Nephron (organoid): ENCODE data around the gene OR51E1.

Experiments used
- H3K27ac Mint-ChIP-seq, 3 experiments: 2 replicates each; pipeline ENCODE4 v1.8.0; 2020; ENCODE audit warnings: mixed read lengths in 3 of 3, mild to moderate bottlenecking in 2 of 3, moderate library complexity in 1 of 3
- H3K27me3 Mint-ChIP-seq: 2 replicates; pipeline ENCODE4 v1.8.0; 2021; ENCODE audit warnings: low read depth, mild to moderate bottlenecking, moderate library complexity, mixed read lengths
- H3K36me3 Mint-ChIP-seq: 2 replicates; pipeline ENCODE4 v1.8.0; 2020; ENCODE audit warnings: low read depth, mixed read lengths
- H3K4me1 Mint-ChIP-seq: 2 replicates; pipeline ENCODE4 v1.8.0; 2020; ENCODE audit warnings: mixed read lengths
- H3K4me3 Mint-ChIP-seq, 3 experiments: 2 replicates each; pipeline ENCODE4 v1.8.0; 2020; ENCODE audit warnings: mild to moderate bottlenecking in 3 of 3, mixed read lengths in 3 of 3, moderate library complexity in 2 of 3
- H3K9me3 Mint-ChIP-seq: 2 replicates; pipeline ENCODE4 v1.8.0; 2020; ENCODE audit warnings: mixed read lengths
- CTCF ChIP-seq, 3 experiments: fragments of 200-600 bp; sonication (generic); IDR thresholded peaks; one replicate each; pipeline ENCODE4 v1.5.0; 2021; ENCODE audit warnings: antibody characterized with exemption in 3 of 3; ENCODE audit not compliant: unreplicated experiment in 3 of 3

OR51E1 gene

GRCh38 chr11:4658629-4659445 is 15.1 kb downstream of the OR51E1 start:
- TF ChIP-seq CTCF (IDR thresholded peaks at IDR 0.05; ENCODE audit: unreplicated experiment in 3 of 3): no peak
- H3K9me3 Mint-ChIP-seq: no peaks in the 10 kb centered on the region
- no peak overlapping the region for H3K4me3 Mint-ChIP-seq
- no peaks in the 10 kb centered on the region for H3K36me3 Mint-ChIP-seq
- H3K27ac Mint-ChIP-seq: peak overlapping the region; percentile 51 to 94 (median 82)
- peaks cover 5% of the 10 kb centered on the region for H3K27me3 Mint-ChIP-seq
- H3K4me1 Mint-ChIP-seq: no peaks in the 10 kb centered on the region

- Mint-ChIP-seq H3K27ac (no peak overlapping the region), H3K9me3 (no peaks in the 10 kb centered on the region), H3K27me3 (peaks cover 5% of the 10 kb centered on the region), H3K4me3 (no peak overlapping the region), H3K36me3 (no peaks in the 10 kb centered on the region), H3K4me1 (peaks cover 6% of the 10 kb centered on the region)
- TF ChIP-seq CTCF (IDR thresholded peaks at IDR 0.05; ENCODE audit: unreplicated experiment in 3 of 3): no peak
Observed at GRCh38 chr11:4662876-4663275, 19.1 kb downstream of the OR51E1 start.

GRCh38 chr11:4664183-4664582 is 20.4 kb downstream of the OR51E1 start:
- no peaks in the 10 kb centered on the region for H3K9me3 Mint-ChIP-seq
- no peaks in the 10 kb centered on the region for H3K36me3 Mint-ChIP-seq
- H3K27me3 Mint-ChIP-seq: peaks cover 5% of the 10 kb centered on the region
- no peak overlapping the region for H3K4me3 Mint-ChIP-seq
- TF ChIP-seq CTCF (IDR thresholded peaks at IDR 0.05; ENCODE audit: unreplicated experiment in 3 of 3): no peak
- H3K4me1 Mint-ChIP-seq: peaks cover 6% of the 10 kb centered on the region
- H3K27ac Mint-ChIP-seq: peak overlapping the region in 1 of 3 experiments; percentile 64

GRCh38 chr11:4664786-4665185 is 21.0 kb downstream of the OR51E1 start:
- Mint-ChIP-seq H3K4me3 (no peak overlapping the region), H3K27ac (peak overlapping the region in 1 of 3 experiments; percentile 10), H3K4me1 (peaks cover 6% of the 10 kb centered on the region), H3K9me3 (no peaks in the 10 kb centered on the region), H3K27me3 (peaks cover 5% of the 10 kb centered on the region), H3K36me3 (no peaks in the 10 kb centered on the region)
- TF ChIP-seq CTCF (IDR thresholded peaks at IDR 0.05; ENCODE audit: unreplicated experiment in 3 of 3): no peak

GRCh38 chr11:4665424-4665823 is 21.6 kb downstream of the OR51E1 start:
- peak overlapping the region in 1 of 3 experiments; percentile 10 for H3K27ac Mint-ChIP-seq
- no peak overlapping the region for H3K4me3 Mint-ChIP-seq
- peaks cover 5% of the 10 kb centered on the region for H3K27me3 Mint-ChIP-seq
- no peaks in the 10 kb centered on the region for H3K36me3 Mint-ChIP-seq
- H3K9me3 Mint-ChIP-seq: no peaks in the 10 kb centered on the region
- H3K4me1 Mint-ChIP-seq: peaks cover 6% of the 10 kb centered on the region
- TF ChIP-seq CTCF (IDR thresholded peaks at IDR 0.05; ENCODE audit: unreplicated experiment in 3 of 3): no peak

- TF ChIP-seq CTCF (IDR thresholded peaks at IDR 0.05; ENCODE audit: unreplicated experiment in 3 of 3): no peak
- peaks cover 15% of the 10 kb centered on the region for H3K4me1 Mint-ChIP-seq
- no peaks in the 10 kb centered on the region for H3K9me3 Mint-ChIP-seq
- H3K27me3 Mint-ChIP-seq: no peaks in the 10 kb centered on the region
- no peak overlapping the region for H3K4me3 Mint-ChIP-seq
- no peaks in the 10 kb centered on the region for H3K36me3 Mint-ChIP-seq
- no peak overlapping the region for H3K27ac Mint-ChIP-seq
Observed at GRCh38 chr11:4671741-4672140, 28.0 kb downstream of the OR51E1 start.
